ENCODE results near the gene CARMIL1. TPM values are rescaled to one million over a fixed set of nuclear protein-coding genes. Genes with fewer than 3 reads are reported as not detected.

CARMIL1 gene
- total RNA-seq, 1 donor from 2014 or later, result 19.6 TPM

GRCh38 chr6:25397406-25397805 lies 118.2 kb downstream of the CARMIL1 start:
- intact Hi-C loops (cut with DNase I), result no loop called here
- no peak for DNase-seq (ENCODE audit: extremely low spot score in 2 of 2)
- H3K4me3 ChIP-seq, result no peak overlapping the region
- H3K27ac ChIP-seq, result no peak overlapping the region
- H3K36me3 ChIP-seq, result no peaks in the 10 kb centered on the region
- no peaks in the 10 kb centered on the region for H3K9me3 ChIP-seq
- H3K27me3 ChIP-seq, result no peaks in the 10 kb centered on the region
- no peak for TF ChIP-seq CTCF (IDR thresholded peaks at IDR 0.05)
- no peak for TF ChIP-seq POLR2AphosphoS5 (IDR thresholded peaks at IDR 0.05; ENCODE audit: insufficient read depth in 1 of 2, low read depth in 1 of 2)
- TF ChIP-seq POLR2A (IDR thresholded peaks at IDR 0.05), result no peak
- no peaks in the 10 kb centered on the region for H3K4me1 ChIP-seq

GRCh38 chr6:25399885-25400284 lies 120.7 kb downstream of the CARMIL1 start:
- DNase-seq (ENCODE audit: extremely low spot score in 2 of 2), result no peak
- Histone ChIP-seq H3K4me1 (peaks cover 9% of the 10 kb centered on the region), H3K9me3 (no peaks in the 10 kb centered on the region), H3K4me3 (no peak overlapping the region), H3K27ac (no peak overlapping the region), H3K27me3 (no peaks in the 10 kb centered on the region), H3K36me3 (no peaks in the 10 kb centered on the region)
- intact Hi-C loops (cut with DNase I), result no loop called here
- no peak for TF ChIP-seq POLR2A (IDR thresholded peaks at IDR 0.05)
- TF ChIP-seq CTCF (IDR thresholded peaks at IDR 0.05), result no peak
- TF ChIP-seq POLR2AphosphoS5 (IDR thresholded peaks at IDR 0.05; ENCODE audit: insufficient read depth in 1 of 2, low read depth in 1 of 2), result no peak

GRCh38 chr6:25401711-25402110 lies 122.5 kb downstream of the CARMIL1 start:
- TF ChIP-seq CTCF (IDR thresholded peaks at IDR 0.05) (no peak), POLR2A (IDR thresholded peaks at IDR 0.05) (no peak), POLR2AphosphoS5 (IDR thresholded peaks at IDR 0.05; ENCODE audit: insufficient read depth in 1 of 2, low read depth in 1 of 2) (no peak)
- H3K36me3 ChIP-seq, result no peaks in the 10 kb centered on the region
- H3K4me1 ChIP-seq, result peaks cover 11% of the 10 kb centered on the region
- H3K27ac ChIP-seq, result no peak overlapping the region
- intact Hi-C loops (cut with DNase I), result no loop called here
- H3K9me3 ChIP-seq, result no peaks in the 10 kb centered on the region
- no peak for DNase-seq (ENCODE audit: extremely low spot score in 2 of 2)
- no peak overlapping the region for H3K4me3 ChIP-seq
- H3K27me3 ChIP-seq, result no peaks in the 10 kb centered on the region

GRCh38 chr6:25402125-25402524 lies 123.0 kb downstream of the CARMIL1 start:
- no peak for DNase-seq (ENCODE audit: extremely low spot score in 2 of 2)
- intact Hi-C loops (cut with DNase I), result no loop called here
- TF ChIP-seq CTCF (IDR thresholded peaks at IDR 0.05) (no peak), POLR2A (IDR thresholded peaks at IDR 0.05) (no peak), POLR2AphosphoS5 (IDR thresholded peaks at IDR 0.05; ENCODE audit: insufficient read depth in 1 of 2, low read depth in 1 of 2) (no peak)
- H3K4me1 ChIP-seq, result peaks cover 11% of the 10 kb centered on the region
- H3K27ac ChIP-seq, result no peak overlapping the region
- H3K27me3 ChIP-seq, result no peaks in the 10 kb centered on the region
- H3K4me3 ChIP-seq, result no peak overlapping the region
- no peaks in the 10 kb centered on the region for H3K36me3 ChIP-seq
- H3K9me3 ChIP-seq, result no peaks in the 10 kb centered on the region

- H3K27ac ChIP-seq, result no peak overlapping the region
- no peaks in the 10 kb centered on the region for H3K9me3 ChIP-seq
- H3K27me3 ChIP-seq, result no peaks in the 10 kb centered on the region
- no peak for DNase-seq (ENCODE audit: extremely low spot score in 2 of 2)
- no peak overlapping the region for H3K4me3 ChIP-seq
- intact Hi-C loops (cut with DNase I), result no loop called here
- H3K36me3 ChIP-seq, result no peaks in the 10 kb centered on the region
- H3K4me1 ChIP-seq, result peaks cover 11% of the 10 kb centered on the region
- TF ChIP-seq POLR2AphosphoS5 (IDR thresholded peaks at IDR 0.05; ENCODE audit: insufficient read depth in 1 of 2, low read depth in 1 of 2), result no peak
- no peak for TF ChIP-seq CTCF (IDR thresholded peaks at IDR 0.05)
- no peak for TF ChIP-seq POLR2A (IDR thresholded peaks at IDR 0.05)
Observed at GRCh38 chr6:25403150-25403549, 124.0 kb downstream of the CARMIL1 start.
